Measurements from ENCODE around the gene MAN1B1. TPM values are rescaled to one million over a fixed set of nuclear protein-coding genes. Genes with fewer than 3 reads are reported as not detected.

Gene MAN1B1
- total and polyA plus RNA-seq, 2 of the 4 experiments (the other 2 are of a cell fraction), result 28.7 to 55.1 TPM

GRCh38 chr9:137109250-137110146 lies 22.7 kb downstream of the MAN1B1 start:
- intact Hi-C loops (cut with micrococcal nuclease), result no loop called here
- no TSS peak for BruUV-seq (replicated peaks)

More at GRCh38 chr9:137109250-137110146, 22.7 kb downstream of the MAN1B1 start:
- Histone ChIP-seq H4K8ac (ENCODE audit: low read depth in 2 of 2, low read length in 2 of 2) (no peak overlapping the region), H3K27ac (ENCODE audit: insufficient read depth, low read length) (no peak overlapping the region), H2AK5ac (ENCODE audit: low read depth, low read length) (no peak overlapping the region), H2BK5ac (ENCODE audit: low read depth, low read length, poor library complexity, severe bottlenecking) (no peak overlapping the region), H3K4me3 (ENCODE audit: insufficient read depth, low read depth, low read length) (no peak overlapping the region), H3K27me3 (ENCODE audit: control insufficient read depth, insufficient read depth, low read length) (no peaks in the 10 kb centered on the region), H3K18ac (ENCODE audit: low read depth, low read length) (no peak overlapping the region), H2BK120ac (ENCODE audit: low read depth, low read length) (no peak overlapping the region), H3K9me3 (ENCODE audit: control insufficient read depth, insufficient read depth, low read length) (no peaks in the 10 kb centered on the region), H2AK9ac (replicated peaks; ENCODE audit: low read depth, low read length, poor library complexity) (no peak overlapping the region), H3K23ac (ENCODE audit: low read depth, low read length) (no peak overlapping the region), H3K36me3 (ENCODE audit: control insufficient read depth, insufficient read depth, low read length) (peaks cover 64% of the 10 kb centered on the region), H2BK20ac (ENCODE audit: low read depth, low read length) (no peak overlapping the region), H3K9me1 (ENCODE audit: insufficient read depth, low read length) (no peaks in the 10 kb centered on the region), H4K91ac (ENCODE audit: insufficient read depth, low read depth, low read length) (no peak overlapping the region), H4K5ac (ENCODE audit: low read depth, low read length) (no peak overlapping the region), H3K56ac (ENCODE audit: extremely low read depth, insufficient read depth, low read length) (no peak overlapping the region), H2AFZ (replicated peaks; ENCODE audit: low read length, poor library complexity) (no peak overlapping the region), H4K20me1 (ENCODE audit: insufficient read depth, low read length) (no peaks in the 10 kb centered on the region), H3K4ac (ENCODE audit: low read depth, low read length) (no peak overlapping the region), H2BK15ac (ENCODE audit: low read depth, low read length) (no peak overlapping the region), H3K9ac (ENCODE audit: low read depth, low read length) (no peak overlapping the region), H3K4me2 (ENCODE audit: low read depth, low read length) (no peak overlapping the region), H3K14ac (replicated peaks; ENCODE audit: low read depth, low read length) (no peak overlapping the region), H3K4me1 (ENCODE audit: control insufficient read depth, insufficient read depth, low read length) (peaks cover 2% of the 10 kb centered on the region; the same call in 1 of the 2 replicates), H3K79me1 (ENCODE audit: low read depth in 1 of 2, low read length in 2 of 2) (0 out of 4 replicates have a peak, but pooled peaks cover 0 to 3% of the 10 kb centered on the region in 2 experiments)
- POLR2A ChIA-PET (ENCODE audit: unreplicated experiment), result no interaction called here
- dilution Hi-C loops (cut with HindIII; ENCODE audit: low sequenced_read_pairs, unreplicated experiment), result no loop called here
- DNase-seq (no peak), ATAC-seq (ENCODE audit: low read depth) (no peak)
- in situ Hi-C loops (cut with MboI; ENCODE audit: low sequenced_read_pairs), result no loop called here
- CTCF ChIA-PET, result interaction anchor here (0.6 kb wide), 1 partner anchor 127 kb away, joined by 3 read pairs; no protein-coding TSS in a partner anchor
- WGBS, 2 experiments (ENCODE audit: extremely low coverage in 2 of 2, insufficient read length in 1 of 2), result 94% methylated on average over 14 of the region's 34 CpGs; no CpG with 5 or more reads in 1 of the 2 experiments
- TF ChIP-seq SMC3 (IDR thresholded peaks at IDR 0.05; ENCODE audit: low read depth, low read length) (no peak), CTCF (conservative IDR thresholded peaks at IDR 0.05; ENCODE audit: low read depth, low read length) (no peak), MAFK (IDR thresholded peaks at IDR 0.05; ENCODE audit: low read depth, low read length) (no peak), MXI1 (IDR thresholded peaks at IDR 0.05; ENCODE audit: borderline replicate concordance, low read depth, low read length) (no peak), CEBPB (IDR thresholded peaks at IDR 0.05; ENCODE audit: low read depth, low read length) (no peak)
